Activated B cell treated with CpG ODN at 0.5 μM for 24 hours (primary cell): ENCODE measurements around the gene MICALL2. TPM values are rescaled to one million over a fixed set of nuclear protein-coding genes. Genes with fewer than 3 reads are reported as not detected.

ENCODE experiments used
- ATAC-seq: fragments of 200-7000 bp; cut with Tn5 transposase; one replicate; pipeline ENCODE4 v1.10.0; 2021; ENCODE audit warnings: low read depth, mild to moderate bottlenecking, moderate library complexity
- CTCF ChIA-PET: fragments of 350-600 bp; sonication (Branson Sonifier 250); formaldehyde crosslinking; loops from one replicate; lab custom pipeline; 2021; ENCODE audit warnings: antibody characterized with exemption; lab: Charles Lee
- POLR2A ChIA-PET: fragments of 350-600 bp; sonication (Branson Sonifier 250); formaldehyde crosslinking; loops from one replicate; lab custom pipeline; 2021; ENCODE audit warnings: antibody characterized with exemption; lab: Charles Lee
- DNase-seq: peaks from one replicate; pipeline ENCODE4 v3.0.0; 2022
- H3K27ac Mint-ChIP-seq: one replicate; pipeline ENCODE4 v1.8.0; 2020; ENCODE audit warnings: mixed read lengths
- H3K27me3 Mint-ChIP-seq: one replicate; pipeline ENCODE4 v1.8.0; 2021; ENCODE audit warnings: mixed read lengths
- H3K36me3 Mint-ChIP-seq: one replicate; pipeline ENCODE4 v1.8.0; 2021; ENCODE audit warnings: low read depth, mixed read lengths
- H3K4me1 Mint-ChIP-seq: one replicate; pipeline ENCODE4 v1.8.0; 2021; ENCODE audit warnings: mixed read lengths
- H3K4me3 Mint-ChIP-seq: one replicate; pipeline ENCODE4 v1.8.0; 2020; ENCODE audit warnings: mild to moderate bottlenecking, mixed read lengths
- H3K9me3 Mint-ChIP-seq: one replicate; pipeline ENCODE4 v1.8.0; 2020; ENCODE audit warnings: mixed read lengths
- CTCF ChIP-seq: fragments of 200-600 bp; IDR thresholded peaks from one replicate; pipeline ENCODE4 v1.8.0; 2022; ENCODE audit warnings: antibody characterized with exemption, mild to moderate bottlenecking
- intact Hi-C: fragments of 100-400 bp; cut with micrococcal nuclease; formaldehyde crosslinking; loops from one replicate; pipeline ENCODE4 v1.15.1; 2024
- total RNA-seq: library from RNA; stranded (reverse); gene quantifications from 2 replicates; pipeline ENCODE4 v1.2.3, GENCODE V29; 2022

MICALL2 gene
- total RNA-seq, 1 donor from 2014 or later, result 0.55 TPM

- Mint-ChIP-seq H3K9me3 (peaks cover 6% of the 10 kb centered on the region), H3K27me3 (peaks cover 23% of the 10 kb centered on the region), H3K27ac (no peak overlapping the region), H3K4me3 (no peak overlapping the region), H3K36me3 (no peaks in the 10 kb centered on the region), H3K4me1 (no peaks in the 10 kb centered on the region)
- ATAC-seq (no peak), DNase-seq (no peak)
- CTCF ChIA-PET, result no interaction called here
- POLR2A ChIA-PET, result no interaction called here
- TF ChIP-seq CTCF, result no peak
- intact Hi-C loops, result no loop called here
Observed at GRCh38 chr7:1386623-1387220, 72.5 kb downstream of the MICALL2 start.

- ATAC-seq (no peak), DNase-seq (no peak)
- H3K4me3 Mint-ChIP-seq, result no peak overlapping the region
- ChIA-PET CTCF (no interaction called here), POLR2A (no interaction called here)
- H3K9me3 Mint-ChIP-seq, result no peaks in the 10 kb centered on the region
- peaks cover 23% of the 10 kb centered on the region for H3K27me3 Mint-ChIP-seq
- H3K27ac Mint-ChIP-seq, result no peak overlapping the region
- no peak for TF ChIP-seq CTCF
- no peaks in the 10 kb centered on the region for H3K36me3 Mint-ChIP-seq
- intact Hi-C loops, result no loop called here
- no peaks in the 10 kb centered on the region for H3K4me1 Mint-ChIP-seq
Observed at GRCh38 chr7:1385809-1386622, 73.3 kb downstream of the MICALL2 start.

GRCh38 chr7:1385086-1385808, 74.0 kb downstream of the MICALL2 start:
- ChIA-PET POLR2A (no interaction called here), CTCF (no interaction called here)
- H3K9me3 Mint-ChIP-seq, result no peaks in the 10 kb centered on the region
- TF ChIP-seq CTCF, result no peak
- no peaks in the 10 kb centered on the region for H3K4me1 Mint-ChIP-seq
- intact Hi-C loops, result no loop called here
- no peak for ATAC-seq
- H3K4me3 Mint-ChIP-seq, result no peak overlapping the region
- H3K27ac Mint-ChIP-seq, result no peak overlapping the region
- H3K27me3 Mint-ChIP-seq, result peaks cover 22% of the 10 kb centered on the region
- DNase-seq, result no peak
- H3K36me3 Mint-ChIP-seq, result no peaks in the 10 kb centered on the region

Other genes with a start within 250 kb of the MICALL2 start
- gene UNCX, start 226.6 kb downstream of the MICALL2 start, total RNA-seq, result not detected in 2 replicates
- 97.6 and 110 TPM in 2 replicates for gene INTS1, start 44.9 kb upstream of the MICALL2 start, total RNA-seq
- 30.3 and 38.5 TPM in 2 replicates for gene MAFK, start 71.2 kb upstream of the MICALL2 start, total RNA-seq
- gene TMEM184A, start 96.7 kb upstream of the MICALL2 start, total RNA-seq, result not detected in 2 replicates
- gene PSMG3, start 110.6 kb upstream of the MICALL2 start, total RNA-seq, result 29.5 and 30.5 TPM in 2 replicates
- gene ELFN1, start 210.8 kb upstream of the MICALL2 start, total RNA-seq, result not detected in 2 replicates